OCI-LY3 (cell line): ENCODE measurements around the gene NEUROD2.

Experiments
- H2AFZ ChIP-seq: fragments of 200-600, 300-600 bp; shearing (Covaris generic); 2 replicates; pipeline ENCODE4 v1.6.0; 2014; ENCODE audit warnings: antibody characterized with exemption, low read depth, low read length
- H3K27ac ChIP-seq: fragments of 200-600, 300-600 bp; sonication (generic); 2 replicates; pipeline ENCODE4 v1.5.1; 2014; ENCODE audit warnings: mild to moderate bottlenecking, low read length, moderate library complexity, mixed read lengths
- H3K27me3 ChIP-seq: fragments of 200-600, 300-600 bp; sonication (generic); 2 replicates; pipeline ENCODE4 v1.6.1; 2014; ENCODE audit warnings: low read depth, low read length, mixed read lengths
- H3K36me3 ChIP-seq: fragments of 200-600, 300-600 bp; sonication (generic); replicated peaks from 2 replicates; pipeline ENCODE3; 2014; ENCODE audit warnings: low read depth, low read length, mixed read lengths
- H3K4me1 ChIP-seq: fragments of 300-600, 200-600 bp; sonication (generic); 2 replicates; pipeline ENCODE4 v1.6.1; 2014; ENCODE audit warnings: low read length, mixed read lengths
- H3K4me2 ChIP-seq: fragments of 200-600, 300-600 bp; sonication (generic); 2 replicates; pipeline ENCODE4 v1.6.1; 2014; ENCODE audit warnings: low read length, mixed read lengths
- H3K4me3 ChIP-seq: fragments of 300-600, 200-600 bp; sonication (generic); 2 replicates; pipeline ENCODE4 v1.5.1; 2014; ENCODE audit warnings: antibody characterized with exemption, mild to moderate bottlenecking, low read length, moderate library complexity
- H3K79me2 ChIP-seq: fragments of 300-600, 200-600 bp; shearing (Covaris generic); 2 replicates; pipeline ENCODE4 v1.6.1; 2014; ENCODE audit warnings: mild to moderate bottlenecking, low read length, mixed read lengths
- H3K9ac ChIP-seq: fragments of 300-600, 200-600 bp; shearing (Covaris generic); 2 replicates; pipeline ENCODE4 v1.6.0; 2014; ENCODE audit warnings: mild to moderate bottlenecking, low read length, moderate library complexity
- H3K9me3 ChIP-seq: fragments of 200-600, 300-600 bp; shearing (Covaris generic); 2 replicates; pipeline ENCODE4 v1.6.1; 2014; ENCODE audit warnings: low read length, mixed read lengths; ENCODE audit not compliant: insufficient read depth
- H4K20me1 ChIP-seq: fragments of 200-600, 300-600 bp; sonication (generic); 2 replicates; pipeline ENCODE4 v1.6.1; 2016; ENCODE audit warnings: low read length, mixed read lengths; ENCODE audit not compliant: insufficient read depth
- CTCF ChIP-seq: fragments of 200-600, 300-600 bp; sonication (generic); IDR thresholded peaks from 2 replicates; pipeline ENCODE4 v1.5.1; 2014; ENCODE audit warnings: antibody characterized with exemption, low read length, low read depth
- EZH2phosphoT487 ChIP-seq: fragments of 200-600 bp; shearing (Covaris generic); IDR thresholded peaks from 2 replicates; pipeline ENCODE4 v1.6.1; 2018; ENCODE audit warnings: antibody characterized with exemption, mixed run types, low read depth

Gene NEUROD2

GRCh38 chr17:39623356-39623950, 15.7 kb upstream of the NEUROD2 start:
- Histone ChIP-seq H3K36me3 (no peaks in the 10 kb centered on the region), H3K27me3 (no peaks in the 10 kb centered on the region), H3K4me2 (peak overlapping the region; percentile 82), H3K4me3 (peak overlapping the region; percentile 72), H3K79me2 (no peaks in the 10 kb centered on the region), H2AFZ (peak overlapping the region; percentile 40; the same call in 1 of the 2 replicates), H3K9ac (peak overlapping the region; percentile 62), H3K27ac (peak overlapping the region; percentile 88), H4K20me1 (no peaks in the 10 kb centered on the region), H3K4me1 (peaks cover 24% of the 10 kb centered on the region), H3K9me3 (no peaks in the 10 kb centered on the region)
- TF ChIP-seq CTCF: peak; percentile 83
- no peak for TF ChIP-seq EZH2phosphoT487

- Histone ChIP-seq H3K27me3 (no peaks in the 10 kb centered on the region), H3K4me3 (peak overlapping the region; percentile 72), H3K4me2 (peak overlapping the region; percentile 82), H4K20me1 (no peaks in the 10 kb centered on the region), H3K9me3 (no peaks in the 10 kb centered on the region), H3K27ac (peak overlapping the region; percentile 88), H3K9ac (peak overlapping the region; percentile 62), H2AFZ (peak overlapping the region; percentile 74), H3K79me2 (no peaks in the 10 kb centered on the region), H3K4me1 (peaks cover 26% of the 10 kb centered on the region), H3K36me3 (no peaks in the 10 kb centered on the region)
- no peak for TF ChIP-seq CTCF
- no peak for TF ChIP-seq EZH2phosphoT487
These were observed 14.8 kb upstream of the NEUROD2 start for GRCh38 chr17:39622380-39623006.

- H3K9ac ChIP-seq: peak overlapping the region; percentile 62
- H3K4me1 ChIP-seq: peaks cover 33% of the 10 kb centered on the region
- no peaks in the 10 kb centered on the region for H3K36me3 ChIP-seq
- peak overlapping the region; percentile 74 for H2AFZ ChIP-seq
- H3K9me3 ChIP-seq: no peaks in the 10 kb centered on the region
- TF ChIP-seq EZH2phosphoT487: no peak
- peak; percentile 100 for TF ChIP-seq CTCF
- peak overlapping the region; percentile 82 for H3K4me2 ChIP-seq
- peak overlapping the region; percentile 72 for H3K4me3 ChIP-seq
- no peaks in the 10 kb centered on the region for H4K20me1 ChIP-seq
- H3K27me3 ChIP-seq: no peaks in the 10 kb centered on the region
- peak overlapping the region; percentile 88 for H3K27ac ChIP-seq
- H3K79me2 ChIP-seq: no peaks in the 10 kb centered on the region
These were observed 14.0 kb upstream of the NEUROD2 start for GRCh38 chr17:39621523-39622379.

- no peak overlapping the region for H3K4me2 ChIP-seq
- H3K27me3 ChIP-seq: no peaks in the 10 kb centered on the region
- no peak overlapping the region for H3K4me3 ChIP-seq
- H3K27ac ChIP-seq: no peak overlapping the region
- no peaks in the 10 kb centered on the region for H3K9me3 ChIP-seq
- TF ChIP-seq EZH2phosphoT487: no peak
- TF ChIP-seq CTCF: no peak
- no peaks in the 10 kb centered on the region for H3K79me2 ChIP-seq
- no peaks in the 10 kb centered on the region for H3K36me3 ChIP-seq
- no peak overlapping the region for H3K9ac ChIP-seq
- H4K20me1 ChIP-seq: no peaks in the 10 kb centered on the region
- H2AFZ ChIP-seq: no peak overlapping the region
- H3K4me1 ChIP-seq: peaks cover 42% of the 10 kb centered on the region
These were observed 12.0 kb upstream of the NEUROD2 start for GRCh38 chr17:39619786-39620101.
